IPS DF 6.9 (cell line): Measurements from ENCODE around the gene USP8.

Experiments
- DNase-seq: peaks from one replicate; pipeline ENCODE4 v3.0.0-alpha.2; 2013; ENCODE audit warnings: low read depth, low spot score
- H3K27ac ChIP-seq: one replicate; pipeline ENCODE4 v1.5.1; 2013; ENCODE audit warnings: low read length, control low read depth
- H3K27me3 ChIP-seq: 2 replicates; pipeline ENCODE4 v1.6.1; 2013; ENCODE audit warnings: mild to moderate bottlenecking, low read length; ENCODE audit not compliant: control insufficient read depth, insufficient read depth
- H3K36me3 ChIP-seq: 2 replicates; pipeline ENCODE4 v1.6.1; 2013; ENCODE audit warnings: low read length; ENCODE audit not compliant: control insufficient read depth, insufficient read depth
- H3K4me1 ChIP-seq: 2 replicates; pipeline ENCODE4 v1.6.1; 2013; ENCODE audit warnings: low read length; ENCODE audit not compliant: control insufficient read depth, insufficient read depth
- H3K4me3 ChIP-seq: 2 replicates; pipeline ENCODE4 v1.5.1; 2013; ENCODE audit warnings: mild to moderate bottlenecking, low read length
- H3K9me3 ChIP-seq: 2 replicates; pipeline ENCODE4 v1.6.1; 2013; ENCODE audit warnings: low read length, inconsistent platforms; ENCODE audit not compliant: control insufficient read depth, insufficient read depth
- WGBS: extraction: QIAGEN DNeasy Blood & Tissue Kit; methylation state at CpG from one replicate; pipeline ENCODE4 v1.1.7; 2013; ENCODE audit warnings: mixed read lengths, missing lambda C conversion rate; ENCODE audit not compliant: insufficient read length, insufficient coverage; 5-methylcytosine and 5-hydroxymethylcytosine counted together

Gene USP8

DNA sequence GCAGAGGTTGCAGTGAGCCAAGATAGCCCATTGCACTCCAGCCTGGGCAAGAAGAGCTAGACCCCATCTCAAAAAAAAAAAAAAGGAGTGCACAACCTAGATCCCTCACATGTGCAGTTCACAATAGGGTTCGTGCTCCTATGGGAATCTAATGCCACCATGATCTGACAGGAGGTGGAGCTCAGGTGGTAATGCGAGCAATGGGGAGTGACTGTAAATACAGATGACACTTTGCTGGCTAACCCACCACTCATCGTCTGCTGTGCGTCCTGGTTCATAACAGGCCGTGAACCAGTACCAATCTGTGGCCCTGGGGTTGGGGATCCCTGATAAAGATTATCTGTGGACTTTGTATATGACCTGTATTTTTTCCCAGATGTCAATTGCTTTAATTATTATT, 16.7 kb downstream of the USP8 start:
- WGBS, result no CpG with 5 or more reads among the region's 5 CpGs
- no peaks in the 10 kb centered on the region for H3K4me1 ChIP-seq

DNA sequence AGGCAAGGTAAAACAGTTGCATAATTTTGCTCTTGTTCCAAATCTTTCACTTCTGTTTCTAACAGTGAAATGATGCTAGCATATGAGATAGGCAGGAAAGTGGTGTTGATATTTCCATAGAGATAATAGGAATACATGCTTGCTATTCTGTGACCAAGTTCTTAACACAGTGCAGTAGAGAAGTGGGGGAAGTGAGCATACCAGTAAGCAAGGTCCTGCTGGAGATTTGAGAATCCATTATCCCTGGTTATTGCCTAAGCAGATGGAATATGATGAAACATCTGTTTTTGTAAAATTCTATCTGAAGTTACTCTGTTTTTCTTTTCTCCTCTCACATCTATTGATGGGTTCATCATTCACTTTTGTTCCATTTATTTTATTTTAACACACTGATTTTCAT, 28.7 kb downstream of the USP8 start:
- Histone ChIP-seq H3K27ac (no peak overlapping the region), H3K9me3 (no peaks in the 10 kb centered on the region), H3K4me3 (no peak overlapping the region), H3K36me3 (no peaks in the 10 kb centered on the region), H3K4me1 (no peaks in the 10 kb centered on the region), H3K27me3 (no peaks in the 10 kb centered on the region)
- no peak for DNase-seq

More for the DNA sequence above, 16.7 kb downstream of the USP8 start:
- no peak overlapping the region for H3K4me3 ChIP-seq
- H3K27ac ChIP-seq, result no peak overlapping the region
- no peaks in the 10 kb centered on the region for H3K36me3 ChIP-seq
- H3K9me3 ChIP-seq, result no peaks in the 10 kb centered on the region
- DNase-seq, result no peak
- H3K27me3 ChIP-seq, result no peaks in the 10 kb centered on the region

DNA sequence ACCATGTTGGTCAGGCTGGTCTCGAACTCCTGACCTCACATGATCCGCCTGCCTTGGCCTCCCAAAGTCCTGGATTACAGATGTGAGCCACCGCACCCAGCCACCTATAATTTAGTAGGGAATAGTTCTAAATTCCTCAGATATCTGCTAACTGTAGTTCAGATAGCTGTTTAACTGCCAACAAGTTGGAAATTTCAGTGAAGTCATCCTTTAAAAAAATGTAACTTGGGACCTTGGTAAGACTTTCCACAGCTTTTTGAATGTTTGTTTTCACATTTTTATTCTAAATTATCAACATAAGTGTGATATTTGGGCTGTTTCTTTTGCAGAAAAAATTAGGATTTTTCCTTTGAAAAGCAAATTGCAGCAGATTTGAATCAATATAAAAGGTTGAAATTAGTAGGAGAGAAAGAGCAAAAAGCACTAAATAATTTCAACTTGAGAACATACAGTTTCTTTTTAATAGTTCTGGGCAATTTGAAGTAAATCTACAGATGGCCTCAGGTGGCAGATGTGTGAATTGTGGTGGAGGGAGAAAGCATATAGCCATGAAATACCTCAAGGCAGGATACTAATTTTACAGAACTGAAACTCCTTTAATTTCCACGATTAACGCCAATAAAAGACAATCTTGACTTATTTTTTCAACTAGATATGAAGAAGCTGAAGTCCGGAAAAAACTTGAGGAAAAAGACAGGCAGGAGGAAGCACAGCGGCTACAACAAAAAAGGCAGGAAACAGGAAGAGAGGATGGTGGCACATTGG, 34.3 kb downstream of the USP8 start:
- Histone ChIP-seq H3K9me3 (no peaks in the 10 kb centered on the region), H3K27me3 (no peaks in the 10 kb centered on the region), H3K36me3 (no peaks in the 10 kb centered on the region; the same call in 1 of the 2 replicates), H3K4me3 (no peak overlapping the region), H3K4me1 (no peaks in the 10 kb centered on the region), H3K27ac (no peak overlapping the region)
- WGBS, result no CpG with 5 or more reads among the region's 7 CpGs
- no peak for DNase-seq

DNA sequence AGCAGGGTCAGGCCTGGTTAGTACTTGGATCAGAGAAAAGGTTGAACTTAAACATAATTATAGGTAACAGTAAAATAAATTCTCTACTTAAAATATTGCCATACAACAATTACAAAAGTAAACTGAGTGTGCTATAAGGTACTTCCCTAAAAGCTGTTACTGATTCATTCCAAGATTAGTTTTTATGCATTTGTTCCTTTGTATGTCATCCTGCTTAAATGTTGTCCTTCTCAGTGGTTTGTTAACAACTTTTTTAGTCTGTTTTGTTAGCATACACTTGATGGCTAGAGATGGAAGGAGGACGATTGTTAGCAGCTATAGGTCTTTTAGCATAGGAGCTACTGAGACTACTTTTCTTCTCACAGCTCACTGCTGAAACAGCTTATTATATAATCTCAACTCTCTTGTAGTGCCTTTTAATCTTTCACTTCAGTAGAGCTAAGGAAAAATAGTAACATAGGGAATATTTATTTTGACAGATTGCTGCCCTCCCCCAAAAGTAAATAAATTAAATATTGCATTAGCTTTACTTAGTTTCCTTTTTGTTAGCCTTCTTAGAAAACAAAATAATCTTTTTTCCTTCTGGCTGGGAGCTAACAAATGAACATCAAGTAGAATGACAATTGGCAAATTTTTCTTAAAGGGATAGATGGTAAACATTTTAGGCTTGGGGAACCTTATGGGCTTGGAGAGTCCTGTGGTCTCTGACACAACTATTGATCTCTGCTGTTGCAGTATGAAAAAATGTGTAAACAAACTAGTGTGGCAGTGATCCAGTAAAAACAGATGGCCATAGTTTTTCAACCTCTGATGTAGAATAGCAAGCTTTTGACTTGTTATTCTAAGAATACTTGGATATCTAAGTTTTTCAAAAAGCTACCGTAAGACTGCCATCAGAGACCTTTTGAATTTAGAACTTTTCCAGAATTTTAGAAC, 39.5 kb downstream of the USP8 start:
- no peaks in the 10 kb centered on the region for H3K4me1 ChIP-seq
- no CpG with 5 or more reads among the region's 2 CpGs for WGBS
- no peaks in the 10 kb centered on the region for H3K9me3 ChIP-seq
- H3K27me3 ChIP-seq, result no peaks in the 10 kb centered on the region
- H3K27ac ChIP-seq, result no peak overlapping the region
- no peak for DNase-seq
- H3K4me3 ChIP-seq, result no peak overlapping the region
- H3K36me3 ChIP-seq, result no peaks in the 10 kb centered on the region; the same call in 1 of the 2 replicates

DNA sequence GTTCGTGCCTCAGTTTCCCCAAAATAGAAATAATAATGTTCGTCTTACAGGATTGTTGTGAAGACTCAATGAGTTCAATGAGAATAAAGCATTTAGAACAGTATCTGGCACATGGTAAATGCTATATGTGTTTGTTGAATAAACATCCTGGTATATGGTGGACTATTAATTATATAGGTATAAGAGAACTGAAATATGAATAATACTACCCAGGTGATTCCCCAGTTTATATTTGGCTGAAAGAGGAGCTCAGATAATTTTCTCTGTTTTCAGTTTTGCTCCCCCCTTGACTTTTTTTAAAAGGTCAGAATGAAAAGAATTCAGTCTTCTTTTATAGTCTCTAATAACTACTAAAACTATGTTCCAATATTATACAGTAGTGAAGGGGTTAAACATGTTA, 46.9 kb downstream of the USP8 start:
- no peak for DNase-seq
- Histone ChIP-seq H3K27me3 (no peaks in the 10 kb centered on the region), H3K4me1 (no peaks in the 10 kb centered on the region), H3K36me3 (no peaks in the 10 kb centered on the region), H3K4me3 (no peak overlapping the region), H3K27ac (no peak overlapping the region), H3K9me3 (no peaks in the 10 kb centered on the region)
- no CpG with 5 or more reads among the region's 2 CpGs for WGBS

DNA sequence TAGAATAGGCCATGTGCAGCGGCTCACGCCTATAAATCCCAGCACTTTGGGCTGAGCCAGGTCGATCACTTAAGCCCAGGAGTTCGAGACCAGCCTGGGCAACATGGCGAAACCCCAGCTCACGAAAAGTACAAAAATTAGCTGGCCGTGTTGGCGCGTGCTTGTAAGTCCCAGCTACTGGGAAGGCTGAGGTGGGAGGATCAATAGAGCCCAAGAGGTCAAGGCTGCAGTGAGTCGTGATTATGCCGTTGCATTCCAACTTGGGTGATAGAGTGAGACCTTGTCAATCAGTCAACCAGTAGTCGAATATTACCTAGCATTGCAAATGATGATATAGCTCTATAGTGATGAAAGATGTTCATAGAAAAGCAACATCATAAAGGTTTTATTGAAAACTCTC, 51.9 kb downstream of the USP8 start:
- Histone ChIP-seq H3K36me3 (no peaks in the 10 kb centered on the region), H3K27ac (no peak overlapping the region), H3K9me3 (no peaks in the 10 kb centered on the region), H3K27me3 (no peaks in the 10 kb centered on the region), H3K4me3 (no peak overlapping the region), H3K4me1 (no peaks in the 10 kb centered on the region)
- no peak for DNase-seq
- WGBS, result no CpG with 5 or more reads among the region's 12 CpGs

DNA sequence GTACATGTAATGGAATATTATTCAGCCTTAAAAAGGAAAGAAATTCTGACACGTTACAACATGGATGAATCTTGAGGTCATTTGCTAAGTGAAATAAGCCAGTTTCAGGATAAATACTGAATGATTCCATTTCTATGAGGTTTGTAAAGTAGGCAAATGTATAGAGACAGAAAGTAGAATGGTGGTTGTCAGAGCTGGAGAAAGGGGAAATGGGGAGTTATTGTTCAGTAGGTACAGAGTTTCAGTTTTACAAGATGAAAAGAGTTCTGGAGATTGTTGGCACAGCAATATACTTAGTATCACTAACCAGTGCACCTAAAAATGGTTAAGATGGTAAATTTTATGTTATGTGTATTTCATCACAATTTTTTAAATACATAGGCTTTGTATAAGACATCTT, 60.6 kb downstream of the USP8 start:
- H3K36me3 ChIP-seq, result peaks cover 2% of the 10 kb centered on the region; the same call in 1 of the 2 replicates
- no peaks in the 10 kb centered on the region for H3K27me3 ChIP-seq

DNA sequence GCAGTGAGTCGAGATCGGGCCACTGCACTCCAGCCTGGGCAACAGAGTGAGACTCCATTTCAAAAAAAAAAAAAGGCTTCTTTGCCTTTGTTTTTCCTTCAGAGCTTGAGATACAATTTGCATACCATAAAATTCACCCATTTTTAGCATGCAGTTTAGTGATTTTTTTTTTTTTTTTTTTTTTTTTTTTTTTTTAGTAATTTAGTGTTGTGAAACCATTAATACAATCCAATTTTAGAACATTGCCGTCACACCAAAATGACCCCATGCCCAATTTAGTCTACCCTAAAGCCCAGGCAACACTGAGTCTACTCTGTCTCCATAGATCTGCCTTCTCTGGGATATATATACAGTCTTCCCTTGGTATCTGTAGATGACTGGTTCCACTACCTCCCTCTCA, 61.2 kb downstream of the USP8 start:
- no peaks in the 10 kb centered on the region for H3K9me3 ChIP-seq
- H3K36me3 ChIP-seq, result peaks cover 2% of the 10 kb centered on the region; the same call in 1 of the 2 replicates
- no peaks in the 10 kb centered on the region for H3K27me3 ChIP-seq
- no peak for DNase-seq
- H3K4me1 ChIP-seq, result no peaks in the 10 kb centered on the region
- no peak overlapping the region for H3K4me3 ChIP-seq
- WGBS, result no CpG with 5 or more reads among the region's 3 CpGs
- no peak overlapping the region for H3K27ac ChIP-seq

More for the DNA sequence above, 60.6 kb downstream of the USP8 start:
- Histone ChIP-seq H3K9me3 (no peaks in the 10 kb centered on the region), H3K27ac (no peak overlapping the region), H3K4me1 (no peaks in the 10 kb centered on the region), H3K4me3 (no peak overlapping the region)
- WGBS, result no CpG with 5 or more reads among the region's 1 CpG
- DNase-seq, result no peak

DNA sequence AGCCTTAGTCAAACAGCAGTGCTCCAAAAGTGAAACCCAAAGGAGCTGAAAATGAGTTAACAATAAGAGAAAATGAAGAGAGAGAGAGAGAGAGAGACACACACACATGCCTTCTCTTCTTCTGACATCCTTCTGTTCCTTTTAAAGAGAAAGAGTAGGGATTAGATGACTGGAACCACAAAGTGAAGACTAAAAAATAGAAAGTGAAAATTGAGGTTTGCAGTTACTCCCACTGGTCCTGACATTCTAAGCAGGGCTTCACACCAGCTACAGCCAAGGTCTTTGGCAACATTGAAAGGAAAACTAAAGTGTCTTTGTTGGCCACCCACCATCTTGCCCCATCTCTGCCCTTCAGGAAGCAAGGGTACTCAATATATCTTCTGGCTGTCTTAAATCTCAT, 63.1 kb downstream of the USP8 start:
- Histone ChIP-seq H3K27ac (no peak overlapping the region), H3K9me3 (no peaks in the 10 kb centered on the region), H3K36me3 (no peaks in the 10 kb centered on the region; the same call in 1 of the 2 replicates), H3K4me3 (no peak overlapping the region), H3K4me1 (no peaks in the 10 kb centered on the region), H3K27me3 (no peaks in the 10 kb centered on the region)
- no peak for DNase-seq

DNA sequence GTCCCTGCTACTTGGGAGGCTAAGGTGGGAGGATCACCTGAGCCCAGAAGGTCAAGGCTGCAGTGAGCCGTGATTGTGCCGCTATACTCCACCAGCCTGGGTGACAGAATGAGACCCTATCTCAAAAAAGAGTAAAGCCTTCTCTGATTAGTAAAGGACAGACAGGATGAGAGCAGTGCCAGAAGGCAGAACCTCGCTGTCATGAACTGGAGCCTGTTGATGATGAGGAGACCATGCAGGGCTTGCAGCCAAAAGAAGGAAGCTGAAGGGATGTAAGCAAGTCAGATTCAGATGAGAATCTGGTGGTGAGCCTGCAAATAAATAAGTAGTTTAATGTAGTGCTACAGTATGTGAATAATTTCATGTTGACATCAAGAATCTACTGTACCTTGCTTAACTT, 69.4 kb downstream of the USP8 start:
- Histone ChIP-seq H3K9me3 (no peaks in the 10 kb centered on the region), H3K27ac (no peak overlapping the region), H3K4me1 (no peaks in the 10 kb centered on the region), H3K4me3 (no peak overlapping the region), H3K27me3 (no peaks in the 10 kb centered on the region), H3K36me3 (peaks cover 9% of the 10 kb centered on the region; the same call in 1 of the 2 replicates)
- no CpG with 5 or more reads among the region's 3 CpGs for WGBS
- DNase-seq, result no peak
